Measurements from ENCODE around the gene FRY.

DNA sequence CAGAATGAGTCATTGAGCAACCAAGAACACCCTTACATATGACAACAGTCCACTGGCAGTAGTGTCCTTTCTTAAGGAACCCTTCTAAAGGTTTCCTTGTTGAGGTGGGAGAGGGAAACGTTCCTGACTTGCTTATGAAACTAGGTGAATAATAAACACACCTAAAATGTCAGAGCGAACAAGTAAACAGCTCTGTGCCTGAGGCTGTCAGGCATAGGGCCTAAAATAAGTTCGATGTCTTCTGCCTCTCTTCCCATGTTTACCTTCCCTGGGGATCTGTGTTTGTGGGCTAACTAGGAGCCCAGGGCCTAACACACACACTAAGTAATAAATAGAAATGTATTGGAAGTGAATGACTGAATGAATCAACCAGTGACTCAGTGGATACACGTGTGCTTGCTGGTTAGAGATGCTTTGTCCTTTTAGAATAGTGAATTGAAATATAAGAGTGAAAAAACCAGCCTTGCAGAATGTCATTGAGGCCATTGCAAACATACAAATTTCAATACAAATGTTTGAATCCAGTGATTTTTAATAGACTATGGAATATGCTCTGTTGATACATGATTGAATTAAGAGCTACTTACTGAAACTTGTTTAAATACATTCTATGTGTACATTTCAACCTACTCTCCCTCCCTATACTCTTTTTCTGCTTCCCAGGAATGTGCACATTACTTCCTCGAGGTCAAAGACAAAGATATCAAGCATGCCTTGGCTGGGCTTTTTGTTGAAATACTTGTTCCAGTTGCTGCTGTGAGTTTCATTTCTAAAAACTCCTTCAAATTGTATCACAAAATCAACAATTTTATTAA lies 102.9 kb downstream of the FRY start:
- TF ChIP-seq, protein P1, sequence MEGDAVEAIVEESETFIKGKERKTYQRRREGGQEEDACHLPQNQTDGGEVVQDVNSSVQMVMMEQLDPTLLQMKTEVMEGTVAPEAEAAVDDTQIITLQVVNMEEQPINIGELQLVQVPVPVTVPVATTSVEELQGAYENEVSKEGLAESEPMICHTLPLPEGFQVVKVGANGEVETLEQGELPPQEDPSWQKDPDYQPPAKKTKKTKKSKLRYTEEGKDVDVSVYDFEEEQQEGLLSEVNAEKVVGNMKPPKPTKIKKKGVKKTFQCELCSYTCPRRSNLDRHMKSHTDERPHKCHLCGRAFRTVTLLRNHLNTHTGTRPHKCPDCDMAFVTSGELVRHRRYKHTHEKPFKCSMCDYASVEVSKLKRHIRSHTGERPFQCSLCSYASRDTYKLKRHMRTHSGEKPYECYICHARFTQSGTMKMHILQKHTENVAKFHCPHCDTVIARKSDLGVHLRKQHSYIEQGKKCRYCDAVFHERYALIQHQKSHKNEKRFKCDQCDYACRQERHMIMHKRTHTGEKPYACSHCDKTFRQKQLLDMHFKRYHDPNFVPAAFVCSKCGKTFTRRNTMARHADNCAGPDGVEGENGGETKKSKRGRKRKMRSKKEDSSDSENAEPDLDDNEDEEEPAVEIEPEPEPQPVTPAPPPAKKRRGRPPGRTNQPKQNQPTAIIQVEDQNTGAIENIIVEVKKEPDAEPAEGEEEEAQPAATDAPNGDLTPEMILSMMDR (conservative IDR thresholded peaks at IDR 0.05; ENCODE audit: low read length): no peak
- TF ChIP-seq EZH2phosphoT487 (IDR thresholded peaks at IDR 0.05; ENCODE audit: borderline replicate concordance, low read depth, low read length): no peak
